NCI-H774 (cell line): ENCODE data around the gene MPP3.
"Not testable (repeated sequence)": the region's sequence is repeated elsewhere in the genome, so short reads cannot be mapped to it uniquely, and the experiment has no call there.

Experiments used
- DNase-seq: peaks from one replicate; lab custom pipeline; 2025; lab: John Stamatoyannopoulos, UW

Gene MPP3, protein sequence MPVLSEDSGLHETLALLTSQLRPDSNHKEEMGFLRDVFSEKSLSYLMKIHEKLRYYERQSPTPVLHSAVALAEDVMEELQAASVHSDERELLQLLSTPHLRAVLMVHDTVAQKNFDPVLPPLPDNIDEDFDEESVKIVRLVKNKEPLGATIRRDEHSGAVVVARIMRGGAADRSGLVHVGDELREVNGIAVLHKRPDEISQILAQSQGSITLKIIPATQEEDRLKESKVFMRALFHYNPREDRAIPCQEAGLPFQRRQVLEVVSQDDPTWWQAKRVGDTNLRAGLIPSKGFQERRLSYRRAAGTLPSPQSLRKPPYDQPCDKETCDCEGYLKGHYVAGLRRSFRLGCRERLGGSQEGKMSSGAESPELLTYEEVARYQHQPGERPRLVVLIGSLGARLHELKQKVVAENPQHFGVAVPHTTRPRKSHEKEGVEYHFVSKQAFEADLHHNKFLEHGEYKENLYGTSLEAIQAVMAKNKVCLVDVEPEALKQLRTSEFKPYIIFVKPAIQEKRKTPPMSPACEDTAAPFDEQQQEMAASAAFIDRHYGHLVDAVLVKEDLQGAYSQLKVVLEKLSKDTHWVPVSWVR

DNA sequence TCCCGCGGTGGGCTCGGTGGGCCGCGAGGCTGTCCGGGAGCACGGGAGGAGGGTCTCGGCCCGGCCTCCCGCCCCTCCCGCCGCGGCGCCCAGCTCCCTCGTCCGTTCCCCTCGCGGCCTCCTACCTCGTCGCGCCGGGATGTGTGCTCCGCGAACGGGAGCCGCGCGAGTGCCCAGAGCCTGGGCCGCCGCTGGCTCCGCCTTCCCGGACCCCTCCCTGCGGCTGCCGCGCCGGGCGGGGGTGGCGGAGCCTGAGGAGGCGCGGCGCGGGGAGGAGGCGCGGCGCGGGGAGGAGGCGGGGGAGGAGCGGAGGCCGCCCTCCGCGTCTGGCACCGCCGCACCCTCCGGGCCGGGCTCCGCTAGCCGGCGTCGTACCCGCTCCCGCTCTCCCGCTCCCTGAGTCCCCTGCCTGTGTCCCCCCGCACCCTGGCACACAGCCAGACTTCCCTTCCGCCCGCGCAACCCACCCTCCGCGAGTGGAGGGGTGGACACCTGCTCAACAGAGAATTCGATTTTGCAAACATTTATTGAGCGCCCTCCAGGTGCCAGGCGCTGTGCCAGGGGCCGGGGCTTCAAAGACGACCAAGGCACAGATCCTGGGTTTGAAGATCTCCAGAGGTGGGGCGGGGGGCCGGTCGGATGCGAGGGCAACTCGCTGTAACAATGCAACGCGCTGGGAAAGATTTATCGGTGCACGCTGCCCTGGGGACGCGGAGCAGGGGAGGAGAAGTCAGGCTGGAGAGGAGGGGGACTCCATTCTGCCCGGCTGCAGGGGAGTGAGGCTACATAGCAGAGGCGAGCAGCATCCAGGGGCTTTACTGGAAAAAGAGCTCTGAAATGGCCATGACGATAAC is at the start of gene MPP3:
Gene MPP3, minus strand, starts transcription at position 171 of the 854 bp plus-strand sequence. CDS start 1,240 bp downstream, outside the sequence.
- peak; percentile 88 for DNase-seq

DNA sequence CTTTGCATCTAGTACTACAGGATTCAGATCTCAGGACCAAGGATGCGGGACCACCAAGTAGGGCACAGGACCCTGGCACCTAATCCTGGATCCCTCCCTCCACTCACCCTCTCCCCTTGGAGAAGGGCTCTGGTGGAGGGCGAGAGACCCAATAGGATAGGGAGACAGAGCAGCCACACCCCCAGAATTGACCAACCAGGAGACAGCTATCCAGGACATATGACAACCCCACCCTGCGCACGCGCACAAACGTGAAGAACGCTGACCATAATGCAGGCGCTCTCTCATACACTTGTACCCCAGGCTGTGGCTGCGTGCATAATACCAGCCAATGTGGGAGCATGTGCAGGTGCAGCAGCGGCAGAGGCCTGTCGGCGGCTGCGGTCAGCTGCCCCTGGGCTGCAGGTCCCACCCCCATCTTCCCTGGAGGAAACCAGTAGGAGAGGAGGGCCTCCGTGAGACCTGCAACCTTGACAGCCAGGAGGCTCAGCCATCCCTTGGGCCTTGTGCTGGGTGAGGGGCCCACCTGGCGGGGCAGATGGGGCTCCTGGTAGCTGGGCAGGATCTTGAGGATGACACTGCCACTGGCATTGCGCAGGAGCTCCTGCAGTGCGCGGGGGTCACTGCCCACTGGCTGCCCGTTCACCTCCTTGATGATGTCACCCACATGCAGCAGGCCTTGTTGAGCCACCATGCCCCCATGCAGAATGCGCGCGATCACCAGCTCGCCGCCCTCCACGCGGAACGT is 49.0 kb upstream of the MPP3 start:
- no peak for DNase-seq

DNA sequence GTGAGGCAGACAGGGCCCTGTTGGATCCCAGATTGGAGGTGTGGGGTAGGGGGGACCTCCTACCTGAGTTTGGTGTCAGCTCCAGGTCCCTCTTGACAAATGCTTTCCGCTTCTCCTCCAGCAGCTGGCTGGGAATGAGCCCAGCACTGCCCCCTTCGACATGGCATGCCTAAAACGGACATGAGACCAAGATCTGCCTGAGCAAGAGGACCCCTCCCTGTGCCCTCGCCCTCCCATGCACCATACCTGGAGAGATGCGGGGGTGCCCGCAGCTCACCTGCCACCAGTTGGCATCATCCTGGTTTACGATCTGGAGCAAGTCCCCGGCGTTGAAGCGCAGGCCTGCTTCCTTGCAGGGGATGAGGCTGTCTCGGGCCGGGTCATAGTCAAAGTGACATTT is 48.2 kb upstream of the MPP3 start:
- no peak for DNase-seq

DNA sequence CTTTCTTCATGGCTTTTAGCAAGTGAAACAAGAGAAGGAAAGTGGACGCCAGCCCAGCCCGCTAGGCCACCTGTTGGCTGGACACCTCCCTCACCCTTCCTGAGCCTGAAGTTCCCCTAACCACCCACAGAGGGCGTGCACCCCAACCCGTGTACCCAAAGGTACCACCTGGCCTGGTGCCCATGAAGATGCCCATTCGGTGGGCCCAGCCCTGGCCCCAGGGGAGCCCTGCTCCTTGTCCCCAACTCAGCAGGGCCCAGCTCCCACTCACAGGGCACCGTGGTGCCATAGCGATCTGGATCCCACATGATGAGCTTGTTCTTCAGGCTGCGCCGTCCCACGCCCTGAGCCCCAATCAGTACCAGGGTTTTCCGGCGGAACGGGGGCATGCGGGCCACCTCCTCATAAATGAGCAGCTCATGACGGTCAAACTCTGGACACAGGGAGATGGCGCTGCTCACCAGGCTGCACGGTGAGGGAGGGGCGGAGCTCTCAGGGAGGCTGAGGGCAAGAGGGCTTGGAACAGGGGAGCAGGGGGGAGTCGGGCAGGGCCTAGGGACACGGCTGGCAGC is 47.6 kb upstream of the MPP3 start:
- DNase-seq = peak; percentile 36

DNA sequence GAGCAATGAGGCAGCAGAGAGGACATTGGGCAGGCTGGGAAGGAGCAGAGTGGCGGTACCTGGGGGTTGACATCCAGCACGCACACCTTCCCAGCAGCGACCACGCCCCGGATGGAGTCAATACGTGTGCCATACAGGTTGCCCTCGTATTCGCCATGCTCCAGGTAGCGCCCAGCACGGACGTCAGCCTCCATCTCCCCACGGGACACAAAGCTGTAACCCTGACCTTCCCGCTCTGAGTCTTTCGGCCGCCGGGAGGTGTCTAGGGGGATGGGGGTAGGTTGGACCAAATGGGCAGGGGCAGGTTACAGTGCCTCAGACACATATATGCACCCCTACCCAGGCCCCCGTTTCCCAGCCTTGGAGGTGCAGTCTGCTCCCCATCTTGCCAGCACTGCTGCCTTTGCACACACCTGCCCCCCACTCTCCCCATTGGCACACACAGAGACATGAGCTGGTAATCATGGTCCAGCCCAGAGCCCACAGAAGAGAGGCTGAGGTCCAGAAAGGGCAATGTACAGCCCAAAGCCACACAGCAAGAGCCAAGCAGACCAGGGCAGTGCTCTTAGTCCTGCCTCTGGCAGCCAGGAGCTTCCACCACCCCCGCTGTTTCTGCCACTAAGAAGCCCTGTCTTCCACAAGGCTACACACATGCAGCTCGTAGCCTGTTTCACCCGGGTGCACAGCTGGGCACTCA is 46.9 kb upstream of the MPP3 start:
- no peak for DNase-seq

DNA sequence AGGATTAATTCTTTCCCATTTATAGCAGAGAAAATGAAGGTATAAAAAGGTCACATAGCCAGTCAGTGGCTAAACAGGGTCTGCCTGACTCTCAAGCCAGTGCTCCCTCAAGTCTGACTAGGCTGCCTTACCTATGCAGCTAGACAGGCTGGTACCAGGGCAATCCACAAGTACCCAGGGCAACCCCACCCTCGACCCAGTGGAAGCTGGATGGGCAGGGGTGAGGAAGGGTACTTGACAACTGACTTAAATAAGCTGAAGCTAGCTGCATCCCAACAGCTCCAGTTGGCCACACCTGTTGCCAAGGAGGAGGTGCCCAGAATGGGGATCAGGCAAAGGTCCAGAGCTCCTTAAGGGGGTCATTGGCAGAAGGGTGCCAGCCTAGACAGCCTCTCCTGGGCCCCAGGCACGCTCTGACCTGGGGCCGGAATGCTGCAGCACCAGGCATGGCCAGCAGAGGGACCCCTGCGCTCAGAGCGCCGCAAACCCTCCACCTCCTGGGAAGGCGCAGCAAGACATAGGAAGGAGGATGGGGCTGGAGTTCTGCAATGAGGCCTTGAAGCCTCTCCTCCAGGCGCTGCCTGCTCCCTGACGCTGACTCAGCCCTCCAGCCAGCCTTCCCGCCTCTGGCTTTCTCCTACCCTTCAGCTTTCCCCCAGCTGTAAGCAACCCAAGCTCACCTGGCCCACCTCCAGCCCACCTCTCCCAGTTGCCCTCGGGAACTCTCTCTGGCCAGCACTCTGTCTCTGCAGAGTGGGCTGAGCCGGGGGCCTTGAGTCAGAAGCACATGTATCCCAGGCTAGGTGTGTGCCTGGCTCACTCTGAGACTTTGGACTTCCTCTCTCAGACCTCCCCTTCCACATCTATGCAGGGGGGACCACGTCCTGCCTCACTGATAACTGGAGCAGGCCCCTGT is 45.6 kb upstream of the MPP3 start:
- DNase-seq = peak; percentile 44

DNA sequence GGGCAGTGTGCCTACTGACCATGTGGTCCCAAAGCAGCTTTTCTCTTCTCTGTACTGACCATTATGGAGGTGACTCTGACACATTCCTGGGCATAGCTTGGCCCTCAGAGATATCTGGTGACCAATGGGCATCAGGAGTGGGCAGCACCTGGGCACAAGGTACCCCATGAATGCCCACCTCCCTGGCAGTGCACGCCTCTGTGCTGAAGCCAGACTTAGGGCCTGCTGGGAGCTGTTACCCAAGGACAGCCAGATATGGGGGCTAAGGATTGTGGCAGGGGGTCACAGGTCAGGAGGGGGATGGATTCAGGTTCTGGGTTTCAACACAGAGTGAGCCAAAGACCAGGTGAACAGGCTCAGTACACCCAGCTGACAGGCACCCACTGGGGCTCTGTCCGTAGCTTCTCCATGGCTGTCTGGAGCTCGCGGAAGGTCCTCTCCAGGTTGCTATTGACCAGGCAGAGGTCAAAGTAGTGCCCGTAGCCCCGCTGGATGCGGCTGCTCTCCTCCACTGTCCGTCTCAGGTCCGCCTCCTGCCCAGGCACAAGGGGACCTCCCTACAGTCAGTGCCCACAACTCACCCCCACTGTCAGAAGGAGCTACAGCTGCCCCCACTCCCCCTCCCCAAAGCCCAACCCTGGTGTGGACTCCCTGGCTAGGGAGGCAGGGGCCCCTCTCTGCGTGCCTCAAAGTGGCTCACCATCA is 44.7 kb upstream of the MPP3 start:
- DNase-seq = no peak

DNA sequence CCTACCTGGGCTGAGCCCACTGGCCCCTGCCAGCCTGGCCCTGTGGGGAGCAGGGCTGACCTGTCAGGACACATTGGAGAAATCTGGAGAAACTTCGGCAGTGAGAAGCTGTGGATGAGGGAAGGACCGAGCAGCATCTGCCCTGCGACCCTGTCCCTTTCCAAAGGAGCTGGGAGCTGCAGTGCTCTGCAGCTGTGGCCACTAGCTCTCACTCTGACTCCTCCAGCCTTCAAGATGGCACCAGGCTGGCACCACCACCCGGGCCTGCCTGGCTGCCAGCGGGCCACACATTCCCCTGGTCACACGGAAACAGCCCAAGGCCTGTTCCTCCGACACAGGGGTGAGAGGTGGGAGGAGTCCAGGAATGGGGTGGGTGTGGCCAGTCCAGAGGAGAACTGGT is 44.1 kb upstream of the MPP3 start:
- DNase-seq = no peak

DNA sequence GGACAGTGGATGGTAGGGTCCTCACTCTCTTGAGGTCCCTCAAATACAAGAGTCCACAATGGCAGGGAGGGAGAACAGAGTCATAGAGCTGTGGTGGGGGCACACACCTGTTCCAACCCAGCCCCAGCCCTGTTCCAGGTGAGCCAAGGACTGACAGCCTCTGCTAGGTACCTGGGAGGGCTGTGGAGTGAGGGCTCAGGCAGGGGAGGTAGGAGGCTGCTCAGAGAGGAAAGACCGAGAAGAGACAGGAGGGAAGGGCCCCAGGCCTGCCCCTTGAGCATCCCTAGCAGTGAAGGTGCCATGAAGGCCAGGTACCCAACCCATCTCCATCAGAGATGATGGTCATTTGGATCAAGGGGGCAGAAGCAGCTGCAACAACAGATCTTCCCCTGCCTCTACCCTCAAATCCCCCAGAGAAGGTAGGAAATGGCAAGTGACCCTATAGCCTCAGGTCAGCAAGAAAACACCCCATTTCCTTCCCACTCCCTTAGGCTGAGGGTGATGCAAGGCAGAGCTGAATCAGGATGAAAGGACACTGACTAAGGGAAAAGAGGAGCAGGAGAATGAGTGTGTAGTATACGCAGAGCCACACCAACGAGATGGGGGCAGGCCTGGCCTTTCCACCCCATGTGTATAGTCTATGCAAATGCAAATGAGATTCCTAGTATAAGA is 42.7 kb upstream of the MPP3 start:
- no peak for DNase-seq

DNA sequence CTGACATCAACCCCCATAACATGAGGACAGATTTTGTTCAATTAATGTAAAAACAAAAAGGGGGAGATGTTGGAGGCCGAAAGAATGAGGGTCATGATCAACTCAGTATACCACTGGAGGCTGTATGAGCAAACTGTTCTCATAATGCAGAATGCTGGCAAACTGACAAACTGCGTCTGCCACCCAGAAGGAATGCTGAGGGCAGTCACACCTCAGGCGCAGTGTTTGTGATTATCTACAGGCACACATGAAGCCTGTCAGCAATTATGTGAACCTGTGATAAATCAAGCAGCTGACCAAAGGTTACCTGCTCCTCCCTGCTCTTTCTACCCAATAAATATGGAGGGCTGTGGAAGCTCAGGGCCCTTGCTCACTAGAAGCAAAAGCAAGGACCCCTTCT is 41.3 kb upstream of the MPP3 start:
- DNase-seq = no peak

DNA sequence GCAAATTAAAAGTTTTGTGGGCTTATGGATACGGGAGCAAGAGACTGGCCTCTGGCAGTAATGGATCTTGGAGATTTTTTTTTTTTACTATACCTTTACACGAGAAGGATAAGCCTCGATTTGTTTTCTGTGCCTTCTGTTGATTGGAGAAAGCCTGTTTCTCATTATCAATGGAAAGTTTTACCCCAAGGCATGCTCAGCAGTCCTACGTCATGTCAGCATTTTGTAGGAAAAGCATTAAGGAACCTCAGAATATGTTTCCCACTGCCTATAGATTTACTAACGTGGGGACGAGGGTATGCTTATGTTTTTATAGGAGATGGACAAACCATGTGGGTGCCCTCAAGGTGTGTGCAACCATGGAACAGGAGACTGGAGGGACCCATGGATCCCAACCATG is 40.9 kb upstream of the MPP3 start:
- DNase-seq = no peak

DNA sequence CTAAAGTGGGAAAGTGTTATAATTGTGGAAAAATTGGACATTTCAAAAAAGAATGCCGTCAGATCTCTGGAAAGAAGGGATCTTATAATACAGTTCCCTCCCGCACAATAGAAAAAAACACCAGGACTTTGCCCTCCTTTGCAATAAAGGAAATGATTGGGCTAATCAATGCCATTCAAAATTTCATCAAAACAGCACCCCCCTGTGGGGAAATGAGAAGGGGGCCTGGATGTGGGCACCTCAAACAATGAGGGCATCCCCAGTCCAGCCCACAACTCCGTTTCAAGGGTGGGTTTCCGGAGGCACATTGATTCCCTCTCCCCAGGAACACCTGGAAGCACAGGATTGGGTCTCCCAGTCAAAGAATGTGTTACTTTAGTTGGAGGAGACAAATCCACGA is 40.1 kb upstream of the MPP3 start:
- DNase-seq = no peak

DNA sequence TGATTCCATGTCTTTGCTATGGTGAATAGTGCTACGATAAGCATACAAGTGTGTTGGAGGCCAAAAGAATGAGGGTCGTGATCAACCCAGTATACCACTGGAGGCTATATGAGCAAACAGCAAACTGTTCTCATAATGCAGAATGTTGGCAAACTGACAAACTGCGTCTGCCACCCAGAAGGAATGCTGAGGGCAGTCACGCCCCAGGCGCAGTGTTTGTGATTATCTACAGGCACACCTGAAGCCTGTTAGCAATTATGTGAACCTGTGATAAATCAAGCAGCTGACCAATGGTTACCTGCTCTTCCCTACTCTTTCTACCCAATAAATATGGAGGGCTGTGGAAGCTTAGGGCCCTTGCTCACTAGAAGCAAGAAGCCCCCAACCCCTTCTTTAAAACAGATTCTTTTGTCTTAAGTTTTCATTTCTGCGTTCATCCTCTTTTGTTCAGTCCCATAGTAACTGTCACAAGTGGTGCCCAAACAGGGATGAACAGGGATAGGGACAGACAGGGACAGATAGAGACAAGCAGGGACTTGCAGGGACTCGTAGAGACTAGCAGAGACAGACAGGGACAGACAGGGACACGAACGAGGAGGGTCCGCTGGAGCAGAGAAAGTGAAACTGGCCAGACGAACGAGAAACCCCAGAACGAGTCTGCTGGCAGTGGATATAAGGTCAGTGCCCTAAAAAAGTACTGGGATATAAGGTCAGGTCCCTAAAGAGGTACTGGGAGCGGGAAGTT is 39.2 kb upstream of the MPP3 start:
- DNase-seq = peak; percentile 33

DNA sequence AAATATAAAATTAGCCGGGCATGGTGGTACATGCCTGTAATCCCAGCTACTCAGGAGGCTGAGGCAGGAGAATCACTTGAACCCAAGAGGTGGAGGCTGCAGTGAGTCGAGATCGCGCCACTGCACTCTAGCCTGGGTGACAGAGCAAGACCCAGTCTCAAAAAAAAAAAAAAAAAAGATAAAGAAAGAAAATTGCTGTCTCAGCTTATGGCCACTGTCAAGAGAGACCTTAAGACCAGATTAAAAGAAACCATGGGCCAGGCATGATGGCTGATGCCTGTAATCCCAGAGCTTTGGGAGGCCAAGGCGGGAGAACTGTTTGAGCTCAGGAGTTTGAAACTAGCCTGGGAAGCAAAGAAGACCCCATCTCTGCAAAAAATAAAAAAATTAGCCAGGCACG is 36.1 kb upstream of the MPP3 start:
- DNase-seq = not testable (repeated sequence)

DNA sequence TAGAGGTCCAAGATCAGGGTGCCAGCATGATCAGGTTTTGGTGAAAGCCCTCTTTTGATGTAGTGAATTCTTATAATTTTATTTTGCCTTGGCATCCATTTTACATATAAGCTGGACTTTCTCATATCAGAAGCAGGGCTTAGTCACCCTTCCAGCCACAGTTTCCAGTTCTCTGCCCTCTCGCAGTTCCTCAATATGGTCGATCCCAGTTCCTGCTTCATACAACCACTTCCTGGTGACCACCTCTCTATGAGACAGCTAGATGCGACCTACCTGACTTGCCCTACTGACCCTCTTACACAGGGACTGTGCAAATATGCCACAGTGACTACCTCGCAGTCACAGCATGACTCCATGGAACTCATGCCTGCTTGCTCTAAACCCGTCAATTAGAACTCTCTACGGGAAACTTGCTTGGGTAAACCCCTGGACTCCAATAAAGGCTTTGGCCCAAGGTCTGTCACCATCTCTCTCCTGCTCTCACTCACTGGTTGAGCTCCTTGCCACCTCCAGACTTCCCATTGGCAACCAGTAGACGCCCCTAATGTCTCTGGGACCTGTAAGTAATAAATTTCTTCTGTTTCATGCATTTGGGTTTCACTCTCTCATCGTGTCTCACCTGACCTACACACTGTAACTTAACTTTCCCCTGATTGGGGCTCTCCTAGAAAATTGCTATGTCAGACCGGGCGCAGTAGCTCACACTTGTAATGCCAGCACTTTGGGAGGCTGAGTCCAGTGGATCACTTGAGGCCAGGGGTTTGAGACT is 35.5 kb upstream of the MPP3 start:
- no peak for DNase-seq

DNA sequence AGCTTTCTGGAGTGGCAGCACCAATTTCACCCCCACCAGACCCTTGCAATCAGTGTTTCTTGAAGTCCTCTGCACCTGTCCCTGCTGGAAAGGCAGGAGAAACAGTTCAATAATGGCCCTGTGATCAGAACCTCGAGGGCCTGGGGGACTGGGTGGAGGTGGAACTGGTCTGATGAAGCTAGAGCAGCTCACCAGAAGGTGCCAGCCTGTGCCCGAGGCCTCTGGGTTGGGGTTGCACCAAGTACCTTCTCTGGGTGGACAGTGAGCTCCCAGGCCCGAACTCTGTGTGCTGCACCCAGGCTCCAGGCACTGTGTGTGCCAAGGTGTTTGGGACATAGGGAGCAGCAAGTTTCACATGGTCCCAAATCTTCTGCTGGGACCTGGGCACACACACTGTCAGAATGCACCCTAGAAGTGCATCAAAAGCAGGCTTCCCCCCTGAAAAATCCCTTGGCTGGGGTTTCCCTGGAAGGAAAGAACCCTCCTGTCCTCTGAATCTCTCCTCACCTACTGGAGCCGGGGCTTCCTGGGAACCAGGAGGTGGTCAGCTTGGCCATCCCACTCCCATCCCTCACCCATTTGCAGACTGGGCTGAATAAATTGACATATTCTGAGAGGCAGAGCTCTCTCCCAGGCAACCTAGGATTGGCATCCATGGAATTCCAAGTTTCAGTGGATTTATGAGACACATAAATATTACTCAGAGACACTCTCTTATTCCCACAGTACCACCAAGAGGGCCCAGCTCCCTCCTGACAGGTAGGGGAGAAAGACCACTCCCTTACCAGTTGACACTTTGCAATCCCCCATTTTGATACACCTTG is 31.4 kb upstream of the MPP3 start:
- no peak for DNase-seq
